ENCODE measurements around the gene IQCB1. TPM values are rescaled to one million over a fixed set of nuclear protein-coding genes. Genes with fewer than 3 reads are reported as not detected.

The IQCB1 gene
- polyA plus RNA-seq, 3 donors = 6.0 to 27.7 (median 7.5) TPM

GRCh38 chr3:121794264-121794983 is 40.4 kb downstream of the IQCB1 start:
- Mint-ChIP-seq H3K9me3 (peaks cover 0 to 3% (median 0%) of the 10 kb centered on the region in 7 donors), H3K4me3 (no peak overlapping the region), H3K36me3 (peaks cover 36 to 46% of the 10 kb centered on the region in 2 donors), H3K27me3 (ENCODE audit: low read depth in 3 of 3) (no peaks in the 10 kb centered on the region), H3K4me1 (no peaks in the 10 kb centered on the region), H3K27ac (peak overlapping the region in 1 of 7 donors; percentile 21)
- Histone ChIP-seq H2AFZ (ENCODE audit: insufficient read depth, low read depth, low read length, poor library complexity, severe bottlenecking) (no peak overlapping the region), H3K9me3 (replicated peaks in 1 of 2; ENCODE audit: control insufficient read depth in 1 of 2, insufficient read depth in 1 of 2, low read length in 2 of 2) (no peaks in the 10 kb centered on the region), H3K27me3 (ENCODE audit: control insufficient read depth in 2 of 2, insufficient read depth in 2 of 2, low read length in 2 of 2) (no peaks in the 10 kb centered on the region), H3K9ac (ENCODE audit: insufficient read depth, low read length, poor library complexity, severe bottlenecking) (no peak overlapping the region), H3K36me3 (replicated peaks in 1 of 2; ENCODE audit: control insufficient read depth in 1 of 2, insufficient read depth in 2 of 2, low read length in 2 of 2) (peaks cover 42 to 87% of the 10 kb centered on the region in 2 donors), H3K27ac (ENCODE audit: low read depth in 1 of 2, low read length in 2 of 2) (no peak overlapping the region), H4K20me1 (ENCODE audit: insufficient read depth, low read length) (no peaks in the 10 kb centered on the region), H3K79me2 (ENCODE audit: insufficient read depth, low read length) (no peaks in the 10 kb centered on the region), H3K4me3 (replicated peaks in 1 of 3; ENCODE audit: low read depth in 2 of 3, low read length in 3 of 3) (no peak overlapping the region), H3K4me2 (replicated peaks; ENCODE audit: extremely low read depth, low read length, poor library complexity, severe bottlenecking) (no peak overlapping the region), H3K4me1 (ENCODE audit: control insufficient read depth in 1 of 2, insufficient read depth in 2 of 2, low read length in 2 of 2) (no peaks in the 10 kb centered on the region)
- no CpG with 5 or more reads among the region's 2 CpGs for WGBS (ENCODE audit: insufficient coverage)
- no peak for DNase-seq
- TF ChIP-seq CTCF (IDR thresholded peaks at IDR 0.05) = no peak
- intact Hi-C loops (cut with micrococcal nuclease) = no loop called here

- no peak overlapping the region for H3K4me3 ChIP-seq (replicated peaks in 1 of 3; ENCODE audit: low read depth in 2 of 3, low read length in 3 of 3)
- no peaks in the 10 kb centered on the region for H3K27me3 ChIP-seq (ENCODE audit: control insufficient read depth in 2 of 2, insufficient read depth in 2 of 2, low read length in 2 of 2)
- H3K27ac ChIP-seq (ENCODE audit: low read depth in 1 of 2, low read length in 2 of 2) = no peak overlapping the region
- Mint-ChIP-seq H3K36me3 (peaks cover 45 to 60% of the 10 kb centered on the region in 2 donors), H3K27me3 (ENCODE audit: low read depth in 3 of 3) (no peaks in the 10 kb centered on the region), H3K4me1 (no peaks in the 10 kb centered on the region), H3K9me3 (peaks cover 0 to 3% (median 0%) of the 10 kb centered on the region in 7 donors), H3K4me3 (no peak overlapping the region), H3K27ac (peak overlapping the region in 1 of 7 donors; percentile 26)
- no peak for TF ChIP-seq CTCF (IDR thresholded peaks at IDR 0.05)
- H3K4me1 ChIP-seq (ENCODE audit: control insufficient read depth in 1 of 2, insufficient read depth in 2 of 2, low read length in 2 of 2) = no peaks in the 10 kb centered on the region
- H4K20me1 ChIP-seq (ENCODE audit: insufficient read depth, low read length) = no peaks in the 10 kb centered on the region
- intact Hi-C loops (cut with micrococcal nuclease) = no loop called here
- H2AFZ ChIP-seq (ENCODE audit: insufficient read depth, low read depth, low read length, poor library complexity, severe bottlenecking) = no peak overlapping the region
- peaks cover 54 to 88% of the 10 kb centered on the region in 2 donors for H3K36me3 ChIP-seq (replicated peaks in 1 of 2; ENCODE audit: control insufficient read depth in 1 of 2, insufficient read depth in 2 of 2, low read length in 2 of 2)
- H3K9ac ChIP-seq (ENCODE audit: insufficient read depth, low read length, poor library complexity, severe bottlenecking) = no peak overlapping the region
- H3K9me3 ChIP-seq (replicated peaks in 1 of 2; ENCODE audit: control insufficient read depth in 1 of 2, insufficient read depth in 1 of 2, low read length in 2 of 2) = no peaks in the 10 kb centered on the region
- no peak for DNase-seq
- WGBS (ENCODE audit: insufficient coverage) = no CpG with 5 or more reads among the region's 3 CpGs
- no peak overlapping the region for H3K4me2 ChIP-seq (replicated peaks; ENCODE audit: extremely low read depth, low read length, poor library complexity, severe bottlenecking)
- no peaks in the 10 kb centered on the region for H3K79me2 ChIP-seq (ENCODE audit: insufficient read depth, low read length)
Observed at GRCh38 chr3:121793078-121793477, 41.8 kb downstream of the IQCB1 start.
